ENCODE measurements around the gene FSTL4.

The FSTL4 gene

GRCh38 chr5:133599600-133599999 lies 12.7 kb downstream of the FSTL4 start:
- TF ChIP-seq ZC3H10 (CRISPR knock-in tag; IDR thresholded peaks at IDR 0.05) = no peak
- TF ChIP-seq OSR1 (CRISPR knock-in tag; IDR thresholded peaks at IDR 0.05) = no peak
- no peak for TF ChIP-seq TSHZ2 (CRISPR knock-in tag; IDR thresholded peaks at IDR 0.05)
- no peak for TF ChIP-seq CSRNP3 (CRISPR knock-in tag; IDR thresholded peaks at IDR 0.05)
- TF ChIP-seq GLIS3 (CRISPR knock-in tag; IDR thresholded peaks at IDR 0.05) = no peak
- no peak for TF ChIP-seq PATZ1 (CRISPR knock-in tag; IDR thresholded peaks at IDR 0.05; ENCODE audit: borderline replicate concordance)
- no peak for TF ChIP-seq BACH2 (CRISPR knock-in tag; IDR thresholded peaks at IDR 0.05; ENCODE audit: borderline replicate concordance)
- TF ChIP-seq ZNF8 (CRISPR knock-in tag; IDR thresholded peaks at IDR 0.05) = no peak
- TF ChIP-seq ZFP30 (CRISPR knock-in tag; IDR thresholded peaks at IDR 0.05) = no peak
- no peak for TF ChIP-seq ZFP3 (CRISPR knock-in tag; IDR thresholded peaks at IDR 0.05)
- no peak for TF ChIP-seq TOX (CRISPR knock-in tag; IDR thresholded peaks at IDR 0.05; ENCODE audit: borderline replicate concordance)
- no peak for TF ChIP-seq SNAI2 (CRISPR knock-in tag; IDR thresholded peaks at IDR 0.05)
- ATAC-seq = no peak

GRCh38 chr5:133599044-133599443 lies 13.3 kb downstream of the FSTL4 start:
- no peak for ATAC-seq
- TF ChIP-seq CSDC2 (CRISPR knock-in tag; IDR thresholded peaks at IDR 0.05) (no peak), ZNF8 (CRISPR knock-in tag; IDR thresholded peaks at IDR 0.05) (no peak), ZNF70 (CRISPR knock-in tag; IDR thresholded peaks at IDR 0.05) (no peak), CSRNP3 (CRISPR knock-in tag; IDR thresholded peaks at IDR 0.05) (no peak), ZFP3 (CRISPR knock-in tag; IDR thresholded peaks at IDR 0.05) (no peak), ARNTL (CRISPR knock-in tag; IDR thresholded peaks at IDR 0.05; ENCODE audit: borderline replicate concordance, low read depth) (no peak), ZC3H10 (CRISPR knock-in tag; IDR thresholded peaks at IDR 0.05) (no peak), GLIS3 (CRISPR knock-in tag; IDR thresholded peaks at IDR 0.05) (no peak), CREB5 (CRISPR knock-in tag; IDR thresholded peaks at IDR 0.05; ENCODE audit: low read depth) (no peak), TCF4 (CRISPR knock-in tag; IDR thresholded peaks at IDR 0.05; ENCODE audit: borderline replicate concordance) (no peak), ZNF565 (CRISPR knock-in tag; conservative IDR thresholded peaks at IDR 0.05; ENCODE audit: low read depth) (no peak), ESRRG (CRISPR knock-in tag; IDR thresholded peaks at IDR 0.05) (no peak), TSHZ2 (CRISPR knock-in tag; IDR thresholded peaks at IDR 0.05) (no peak), BACH2 (CRISPR knock-in tag; IDR thresholded peaks at IDR 0.05; ENCODE audit: borderline replicate concordance) (no peak)
